Measurements from ENCODE around the gene PNPLA2. TPM values are rescaled to one million over a fixed set of nuclear protein-coding genes. Genes with fewer than 3 reads are reported as not detected.

The PNPLA2 gene
- total and polyA plus RNA-seq, 4 experiments from 2014 or later: 12.2 to 201 (median 118) TPM

DNA sequence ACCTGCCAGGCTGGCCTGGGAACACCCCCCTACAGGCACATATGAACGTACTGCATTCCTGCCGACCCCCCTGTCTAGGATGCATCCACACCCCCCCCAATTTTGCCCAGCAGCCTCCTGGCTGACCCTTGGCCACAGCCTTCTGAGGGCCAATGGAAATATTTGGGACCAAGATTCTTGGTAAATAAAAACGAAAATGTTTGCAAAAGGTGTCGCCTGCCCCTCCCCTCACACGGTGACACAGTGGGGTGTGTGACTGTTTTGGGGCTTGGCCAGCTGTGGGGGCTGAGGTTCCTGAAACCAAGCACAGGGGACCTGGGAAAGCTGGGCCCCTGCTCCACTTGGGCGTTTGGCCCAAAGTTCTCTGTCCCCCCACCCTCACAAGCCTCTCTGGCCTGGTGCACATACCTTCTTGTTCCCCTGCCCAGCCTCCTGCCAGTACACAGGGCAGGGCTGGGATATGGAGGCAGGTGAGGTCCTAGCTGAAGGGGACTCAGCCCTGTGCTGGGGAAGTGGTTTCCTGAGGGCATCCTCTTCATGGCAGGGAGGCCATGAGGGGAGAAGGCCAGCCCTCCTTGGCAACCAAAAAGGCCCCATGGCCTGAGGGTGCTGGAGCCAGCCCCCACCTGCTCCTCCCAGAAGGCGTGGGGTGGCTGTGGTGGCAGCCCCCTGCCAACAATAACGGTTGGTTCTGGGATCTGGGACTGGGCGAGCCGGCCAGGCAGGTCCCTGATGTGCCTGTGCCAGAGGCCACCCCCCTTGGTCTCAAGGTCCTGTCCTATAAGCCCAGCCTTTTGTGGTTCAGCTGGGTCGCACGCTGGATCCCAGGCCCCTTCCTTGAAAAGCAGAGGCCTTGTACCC is 6.9 kb downstream of the PNPLA2 start:
- no peak overlapping the region for H3K27ac Mint-ChIP-seq

GRCh38 chr11:826227-826621 is 7.5 kb downstream of the PNPLA2 start:
- POLR2A ChIA-PET (ENCODE audit: partially characterized antibody): interaction anchor here (1.5 to 1.7 kb wide), 2 partner anchors 17 to 22 kb away, joined by 5 to 6 read pairs; partner anchors contain the start of gene RPLP2

More for the DNA sequence above, 6.9 kb downstream of the PNPLA2 start:
- Histone ChIP-seq H3K4me1 (ENCODE audit: insufficient read depth, low read length) (peaks cover 46% of the 10 kb centered on the region), H3K27me3 (ENCODE audit: insufficient read depth, low read length) (peaks cover 3% of the 10 kb centered on the region), H3K36me3 (ENCODE audit: insufficient read depth, low read length) (peaks cover 5% of the 10 kb centered on the region), H3K9me3 (ENCODE audit: control insufficient read depth in 1 of 2, low read length in 2 of 2) (no peaks in the 10 kb centered on the region), H3K27ac (ENCODE audit: low read depth, low read length) (no peak overlapping the region), H3K4me3 (ENCODE audit: low read length in 2 of 2) (no peak overlapping the region)
- intact Hi-C loops (cut with micrococcal nuclease): no loop called here
- Mint-ChIP-seq H3K4me3 (peak overlapping the region in 1 of 8 donors; percentile 9), H3K4me1 (peaks cover 6 to 41% (median 26%) of the 10 kb centered on the region in 4 donors), H3K36me3 (peaks cover 8 to 19% of the 10 kb centered on the region in 2 donors), H3K27me3 (peaks cover 9 to 19% of the 10 kb centered on the region in 2 donors), H3K9me3 (no peaks in the 10 kb centered on the region)
- ChIA-PET CTCF (ENCODE audit: partially characterized antibody) (interaction anchor here (0.6 kb wide), 1 partner anchor 463 kb away, joined by 3 read pairs; no protein-coding TSS in a partner anchor), POLR2A (ENCODE audit: partially characterized antibody) (interaction anchor here (1.5 to 1.7 kb wide), 2 partner anchors 16 to 21 kb away, joined by 5 to 6 read pairs; partner anchors contain the start of gene RPLP2)
- DNase-seq: no peak

DNA sequence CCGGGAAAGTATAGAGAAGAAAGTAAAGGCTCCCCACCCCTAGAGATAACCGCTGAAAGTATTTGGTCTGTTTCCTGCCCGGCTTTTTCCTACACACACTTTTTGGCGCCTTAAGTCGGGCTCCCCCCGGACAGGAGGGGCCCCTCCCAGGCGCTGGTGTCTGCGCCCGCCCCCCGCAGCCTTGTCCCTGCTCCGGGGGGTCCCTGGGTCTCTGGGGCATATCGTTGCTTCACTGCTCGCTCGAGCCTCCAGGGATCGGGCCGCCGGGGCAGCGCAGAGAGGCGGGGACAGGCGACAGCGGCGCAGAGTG is 8.1 kb downstream of the PNPLA2 start:
- Histone ChIP-seq H3K36me3 (ENCODE audit: insufficient read depth, low read length) (peaks cover 5% of the 10 kb centered on the region), H3K4me3 (ENCODE audit: low read length in 2 of 2) (peak overlapping the region in 1 of 2 donors; percentile 35), H3K4me1 (ENCODE audit: insufficient read depth, low read length) (peaks cover 47% of the 10 kb centered on the region), H3K27me3 (ENCODE audit: insufficient read depth, low read length) (peaks cover 3% of the 10 kb centered on the region), H3K9me3 (ENCODE audit: control insufficient read depth in 1 of 2, low read length in 2 of 2) (no peaks in the 10 kb centered on the region), H3K27ac (ENCODE audit: low read depth, low read length) (no peak overlapping the region)
- Mint-ChIP-seq H3K36me3 (peaks cover 8 to 18% of the 10 kb centered on the region in 2 donors), H3K27me3 (peaks cover 9 to 19% of the 10 kb centered on the region in 2 donors), H3K27ac (peak overlapping the region in 2 of 7 donors; percentile 41 to 48), H3K4me3 (peak overlapping the region; percentile 66 to 80 (median 72)), H3K4me1 (peaks cover 5 to 42% (median 25%) of the 10 kb centered on the region in 4 donors), H3K9me3 (no peaks in the 10 kb centered on the region)
- intact Hi-C loops (cut with micrococcal nuclease): no loop called here
- CTCF ChIA-PET (ENCODE audit: partially characterized antibody): no interaction called here
- POLR2A ChIA-PET (ENCODE audit: partially characterized antibody): interaction anchor here (0.6 to 1.5 kb wide), 3 partner anchors 9 to 18 kb away, joined by 3 to 6 read pairs (median 4); partner anchors contain the start of gene RPLP2
- DNase-seq: no peak

More at GRCh38 chr11:826227-826621, 7.5 kb downstream of the PNPLA2 start:
- Mint-ChIP-seq H3K4me1 (peaks cover 5 to 37% (median 23%) of the 10 kb centered on the region in 4 donors), H3K27ac (peak overlapping the region in 2 of 7 donors; percentile 31 to 41), H3K36me3 (peaks cover 8 to 19% of the 10 kb centered on the region in 2 donors), H3K9me3 (no peaks in the 10 kb centered on the region), H3K27me3 (peaks cover 9 to 19% of the 10 kb centered on the region in 2 donors), H3K4me3 (peak overlapping the region; percentile 66 to 80 (median 72))
- H3K27ac ChIP-seq (ENCODE audit: low read depth, low read length): no peak overlapping the region
- CTCF ChIA-PET (ENCODE audit: partially characterized antibody): no interaction called here
- peaks cover 3% of the 10 kb centered on the region for H3K27me3 ChIP-seq (ENCODE audit: insufficient read depth, low read length)
- no peaks in the 10 kb centered on the region for H3K9me3 ChIP-seq (ENCODE audit: control insufficient read depth in 1 of 2, low read length in 2 of 2)
- no peak for DNase-seq
- peaks cover 45% of the 10 kb centered on the region for H3K4me1 ChIP-seq (ENCODE audit: insufficient read depth, low read length)
- peaks cover 5% of the 10 kb centered on the region for H3K36me3 ChIP-seq (ENCODE audit: insufficient read depth, low read length)
- H3K4me3 ChIP-seq (ENCODE audit: low read length in 2 of 2): no peak overlapping the region
- intact Hi-C loops (cut with micrococcal nuclease): no loop called here

GRCh38 chr11:827146-827896 is 8.6 kb downstream of the PNPLA2 start:
- Histone ChIP-seq H3K36me3 (ENCODE audit: insufficient read depth, low read length) (peaks cover 5% of the 10 kb centered on the region), H3K9me3 (ENCODE audit: control insufficient read depth in 1 of 2, low read length in 2 of 2) (no peaks in the 10 kb centered on the region), H3K27me3 (ENCODE audit: insufficient read depth, low read length) (peaks cover 3% of the 10 kb centered on the region), H3K27ac (ENCODE audit: low read depth, low read length) (no peak overlapping the region), H3K4me3 (ENCODE audit: low read length in 2 of 2) (peak overlapping the region in 1 of 2 donors; percentile 35), H3K4me1 (ENCODE audit: insufficient read depth, low read length) (peaks cover 51% of the 10 kb centered on the region)
- ChIA-PET CTCF (ENCODE audit: partially characterized antibody) (no interaction called here), POLR2A (ENCODE audit: partially characterized antibody) (interaction anchor here (0.6 to 2.4 kb wide), 5 partner anchors 10 to 18 kb away, joined by 3 to 7 read pairs (median 4); partner anchors contain the start of genes RPLP2 and TSPAN4)
- intact Hi-C loops (cut with micrococcal nuclease): no loop called here
- Mint-ChIP-seq H3K27me3 (peaks cover 9 to 19% of the 10 kb centered on the region in 2 donors), H3K4me3 (peak overlapping the region; percentile 60 to 80 (median 68)), H3K4me1 (peaks cover 5 to 39% (median 22%) of the 10 kb centered on the region in 4 donors), H3K36me3 (peaks cover 8 to 12% of the 10 kb centered on the region in 2 donors), H3K27ac (peak overlapping the region in 2 of 7 donors; percentile 36 to 42), H3K9me3 (no peaks in the 10 kb centered on the region)
- no peak for DNase-seq

- peaks cover 8 to 9% of the 10 kb centered on the region in 2 donors for H3K36me3 Mint-ChIP-seq
- peak within 1 kb of the TSS; percentile 66 to 80 (median 75) for H3K4me3 Mint-ChIP-seq
- peak within 1 kb of the TSS in 1 of 2 donors; percentile 35 for H3K4me3 ChIP-seq (ENCODE audit: low read length in 2 of 2)
- H3K27ac ChIP-seq (ENCODE audit: low read depth, low read length): no peak within 1 kb of the TSS
- POLR2A ChIA-PET (ENCODE audit: partially characterized antibody): interaction anchor here (0.8 to 2.4 kb wide), 4 partner anchors 10 to 122 kb away, joined by 3 to 7 read pairs (median 4); partner anchors contain the start of genes EPS8L2 and RPLP2
- no peak for DNase-seq
- peaks cover 5 to 38% (median 22%) of the 10 kb centered on the region in 4 donors for H3K4me1 Mint-ChIP-seq
- intact Hi-C loops (cut with micrococcal nuclease): no loop called here
- peaks cover 5% of the 10 kb centered on the region for H3K36me3 ChIP-seq (ENCODE audit: insufficient read depth, low read length)
- CTCF ChIA-PET (ENCODE audit: partially characterized antibody): no interaction called here
- no peaks in the 10 kb centered on the region for H3K9me3 ChIP-seq (ENCODE audit: control insufficient read depth in 1 of 2, low read length in 2 of 2)
- peaks cover 53% of the 10 kb centered on the region for H3K4me1 ChIP-seq (ENCODE audit: insufficient read depth, low read length)
- peaks cover 3% of the 10 kb centered on the region for H3K27me3 ChIP-seq (ENCODE audit: insufficient read depth, low read length)
- H3K27me3 Mint-ChIP-seq: peaks cover 9 to 19% of the 10 kb centered on the region in 2 donors
- no peaks in the 10 kb centered on the region for H3K9me3 Mint-ChIP-seq
- peak within 1 kb of the TSS in 2 of 7 donors; percentile 36 to 42 for H3K27ac Mint-ChIP-seq
Observed at GRCh38 chr11:827897-828192, 9.1 kb downstream of the PNPLA2 start, which contains the start of gene CRACR2B. Gene CRACR2B (plus strand): TSS chr11:827919. CDS start chr11:828608, 689 bp downstream.

GRCh38 chr11:828506-829175 is 9.9 kb downstream of the PNPLA2 start:
- H3K4me3 Mint-ChIP-seq: peak overlapping the region in 5 of 8 donors; percentile 44 to 70 (median 60)
- Histone ChIP-seq H3K9me3 (ENCODE audit: control insufficient read depth in 1 of 2, low read length in 2 of 2) (no peaks in the 10 kb centered on the region), H3K36me3 (ENCODE audit: insufficient read depth, low read length) (peaks cover 5% of the 10 kb centered on the region), H3K27me3 (ENCODE audit: insufficient read depth, low read length) (peaks cover 3% of the 10 kb centered on the region), H3K4me3 (ENCODE audit: low read length in 2 of 2) (no peak overlapping the region), H3K27ac (ENCODE audit: low read depth, low read length) (no peak overlapping the region), H3K4me1 (ENCODE audit: insufficient read depth, low read length) (peaks cover 56% of the 10 kb centered on the region)
- peaks cover 9 to 19% of the 10 kb centered on the region in 2 donors for H3K27me3 Mint-ChIP-seq
- no peaks in the 10 kb centered on the region for H3K9me3 Mint-ChIP-seq
- peak overlapping the region in 1 of 7 donors; percentile 42 for H3K27ac Mint-ChIP-seq
- H3K36me3 Mint-ChIP-seq: peaks cover 7 to 8% of the 10 kb centered on the region in 2 donors
- ChIA-PET CTCF (ENCODE audit: partially characterized antibody) (no interaction called here), POLR2A (ENCODE audit: partially characterized antibody) (interaction anchor here (0.8 to 7.2 kb wide), 6 partner anchors 8 to 123 kb away, joined by 3 to 101 read pairs (median 6); partner anchors contain the start of genes EPS8L2, PNPLA2, POLR2L and RPLP2)
- intact Hi-C loops (cut with micrococcal nuclease): no loop called here
- DNase-seq: no peak
- peaks cover 5 to 38% (median 22%) of the 10 kb centered on the region in 4 donors for H3K4me1 Mint-ChIP-seq

Data from CD4-positive, alpha-beta memory T cell (primary cell).